Activated CD4-positive, alpha-beta memory T cell treated with anti-CD3 and anti-CD28 coated beads, Interleukin-2, amount 10 ng/mL, durations not matched to agents 7 days and 5 days (primary cell): ENCODE data around the gene SLC1A3. TPM values are rescaled to one million over a fixed set of nuclear protein-coding genes. Genes with fewer than 3 reads are reported as not detected.

Source experiments
- CTCF ChIA-PET: fragments of 350-600 bp; sonication (Branson Sonifier 250); formaldehyde crosslinking; loops from one replicate; lab custom pipeline; 2021; ENCODE audit warnings: antibody characterized with exemption, inconsistent platforms; lab: Charles Lee
- POLR2A ChIA-PET: fragments of 350-600 bp; sonication (Branson Sonifier 250); formaldehyde crosslinking; loops from one replicate; lab custom pipeline; 2021; ENCODE audit warnings: antibody characterized with exemption; lab: Charles Lee
- DNase-seq: peaks from one replicate; pipeline ENCODE4 v3.0.0-alpha.2; 2020
- H3K27ac Mint-ChIP-seq: one replicate; pipeline ENCODE4 v1.8.0; 2021; ENCODE audit warnings: mild to moderate bottlenecking, mixed read lengths
- H3K27me3 Mint-ChIP-seq: one replicate; pipeline ENCODE4 v1.8.0; 2021; ENCODE audit warnings: mixed read lengths
- H3K36me3 Mint-ChIP-seq: one replicate; pipeline ENCODE4 v1.8.0; 2021; ENCODE audit warnings: low read depth, mixed read lengths
- H3K4me1 Mint-ChIP-seq: one replicate; pipeline ENCODE4 v1.8.0; 2021; ENCODE audit warnings: mixed read lengths
- H3K4me3 Mint-ChIP-seq: one replicate; pipeline ENCODE4 v1.8.0; 2021; ENCODE audit warnings: mild to moderate bottlenecking, mixed read lengths
- H3K9me3 Mint-ChIP-seq: one replicate; pipeline ENCODE4 v1.8.0; 2021; ENCODE audit warnings: mixed read lengths
- total RNA-seq, 2 experiments: library from RNA; stranded (reverse); gene quantifications; one replicate each; pipeline ENCODE4 v1.2.3, GENCODE V29; 2021

Gene SLC1A3
- total RNA-seq, 2 experiments from 2014 or later, result not detected

DNA sequence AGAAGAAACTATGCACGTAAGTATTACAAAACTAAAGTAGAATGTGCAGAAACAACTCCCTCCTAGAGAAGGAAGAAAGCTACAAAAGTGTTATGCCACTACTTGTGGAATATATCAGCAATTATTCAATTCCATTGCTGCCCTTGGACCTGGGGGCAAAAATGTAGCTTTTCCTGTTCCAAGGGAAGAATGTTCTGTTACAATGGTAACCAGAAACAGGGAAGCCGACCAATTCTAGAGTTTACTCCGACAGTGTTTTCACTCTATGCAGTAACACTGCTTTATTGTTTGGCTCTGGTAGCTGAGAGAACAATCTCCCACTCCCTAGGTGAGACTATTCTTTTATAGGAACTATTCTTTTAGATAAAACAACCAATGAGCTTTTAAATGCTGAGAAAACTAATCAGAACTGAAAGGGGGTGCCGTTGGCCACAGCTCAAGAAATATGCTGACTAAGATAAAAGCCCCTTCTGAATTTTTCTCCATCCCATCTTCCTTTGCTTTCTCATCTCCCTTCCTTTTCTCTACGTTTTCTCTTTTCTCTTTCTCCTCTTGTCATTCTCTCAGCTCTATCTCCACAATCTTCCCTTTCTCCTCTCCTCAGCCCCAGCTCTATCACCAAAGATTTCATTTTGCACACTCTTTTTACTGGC, 54.1 kb downstream of the SLC1A3 start:
- CTCF ChIA-PET, result no interaction called here
- POLR2A ChIA-PET, result no interaction called here
- Mint-ChIP-seq H3K27me3 (peaks cover 12% of the 10 kb centered on the region), H3K4me3 (no peak overlapping the region), H3K27ac (no peak overlapping the region), H3K9me3 (no peaks in the 10 kb centered on the region), H3K4me1 (no peaks in the 10 kb centered on the region), H3K36me3 (no peaks in the 10 kb centered on the region)
- DNase-seq, result no peak

DNA sequence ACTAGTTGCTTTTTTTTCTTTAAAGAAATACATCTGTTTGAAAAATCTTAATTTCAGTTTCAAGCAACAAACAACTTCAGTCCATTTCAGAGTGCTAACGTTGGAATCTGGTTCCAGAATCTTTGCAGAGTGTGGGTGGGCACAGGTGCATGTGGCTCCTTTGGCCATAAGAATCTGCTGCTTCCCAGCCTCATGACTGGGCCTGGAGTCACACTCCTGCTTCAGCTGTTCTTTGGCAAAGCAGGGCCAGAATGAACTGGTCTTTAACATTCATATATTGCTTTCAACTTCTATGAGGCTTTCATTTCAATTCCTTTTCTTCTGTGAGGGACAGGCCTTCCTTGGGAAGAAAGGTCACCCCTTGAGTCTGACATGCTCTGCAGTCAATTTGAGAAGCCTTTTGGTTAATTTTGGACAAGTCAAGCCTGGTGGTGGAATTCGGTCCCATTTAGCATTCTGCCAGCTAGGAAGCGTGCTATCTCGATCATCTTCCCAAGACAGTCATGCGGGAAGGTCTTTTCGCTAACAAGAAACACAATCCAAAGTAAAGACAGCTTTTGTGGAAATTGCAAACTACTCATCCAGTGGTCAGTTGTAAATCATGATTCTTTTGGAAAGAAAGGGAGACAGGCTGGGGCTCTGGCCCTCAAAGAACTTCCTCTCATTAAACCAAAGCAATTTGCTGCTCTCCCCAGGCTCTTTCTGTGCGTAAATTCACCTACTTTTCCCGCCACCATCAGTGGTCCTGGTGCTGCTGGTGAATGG, 55.2 kb downstream of the SLC1A3 start:
- ChIA-PET CTCF (no interaction called here), POLR2A (no interaction called here)
- Mint-ChIP-seq H3K9me3 (no peaks in the 10 kb centered on the region), H3K4me1 (no peaks in the 10 kb centered on the region), H3K4me3 (no peak overlapping the region), H3K27ac (no peak overlapping the region), H3K36me3 (no peaks in the 10 kb centered on the region), H3K27me3 (peaks cover 15% of the 10 kb centered on the region)
- no peak for DNase-seq

DNA sequence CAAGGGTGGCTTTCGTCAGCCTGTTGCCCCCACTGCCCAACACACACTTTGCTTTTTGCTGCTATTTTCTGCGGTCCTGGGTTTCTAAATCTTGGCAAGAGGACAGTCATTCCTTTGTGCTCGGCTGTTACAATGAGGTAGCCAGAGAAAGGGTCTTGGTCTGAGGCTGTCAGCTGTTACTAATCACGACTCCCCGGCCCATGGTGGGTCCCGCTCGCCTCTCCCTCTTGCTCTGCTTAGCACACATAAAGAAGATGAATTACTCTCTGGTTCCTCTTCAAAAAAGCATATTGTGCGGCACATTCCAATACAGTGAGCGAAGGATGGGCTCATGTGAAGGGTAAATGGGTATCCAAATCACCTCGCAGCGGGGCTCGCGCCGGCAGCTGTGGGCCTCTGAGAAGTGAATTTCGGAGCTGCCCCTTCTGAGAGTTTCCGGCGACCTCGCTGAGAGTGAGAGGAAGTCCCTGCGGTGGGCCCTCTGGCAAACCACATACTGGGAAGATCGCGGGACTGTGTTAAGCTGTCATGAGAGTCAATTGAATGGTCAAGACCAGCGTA, 56.0 kb downstream of the SLC1A3 start:
- Mint-ChIP-seq H3K36me3 (no peaks in the 10 kb centered on the region), H3K27ac (no peak overlapping the region), H3K4me1 (no peaks in the 10 kb centered on the region), H3K4me3 (no peak overlapping the region), H3K27me3 (peaks cover 14% of the 10 kb centered on the region), H3K9me3 (no peaks in the 10 kb centered on the region)
- POLR2A ChIA-PET, result no interaction called here
- CTCF ChIA-PET, result no interaction called here
- DNase-seq, result no peak

DNA sequence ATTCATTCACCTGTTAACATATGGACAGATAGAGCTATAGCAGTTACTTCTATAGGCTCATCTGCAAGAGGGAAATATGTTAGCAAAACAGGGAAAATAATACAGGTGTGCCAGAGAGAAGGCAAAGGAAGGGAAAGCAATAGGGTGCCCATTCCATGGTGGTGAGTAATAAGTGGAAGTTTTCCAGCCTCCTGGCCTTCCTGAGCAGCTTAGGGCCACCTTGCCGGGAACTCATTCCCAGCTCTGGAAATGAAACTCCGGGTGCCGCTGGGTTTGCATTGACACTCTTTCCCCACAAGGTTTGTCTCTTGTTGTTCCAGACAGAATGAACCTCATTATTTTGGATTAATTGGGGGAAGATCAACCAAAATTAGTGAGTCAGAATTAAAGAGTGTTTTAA, 58.4 kb downstream of the SLC1A3 start:
- Mint-ChIP-seq H3K27me3 (peaks cover 4% of the 10 kb centered on the region), H3K4me3 (no peak overlapping the region), H3K27ac (no peak overlapping the region), H3K4me1 (no peaks in the 10 kb centered on the region), H3K36me3 (no peaks in the 10 kb centered on the region), H3K9me3 (no peaks in the 10 kb centered on the region)
- DNase-seq, result no peak
- POLR2A ChIA-PET, result no interaction called here
- CTCF ChIA-PET, result no interaction called here

DNA sequence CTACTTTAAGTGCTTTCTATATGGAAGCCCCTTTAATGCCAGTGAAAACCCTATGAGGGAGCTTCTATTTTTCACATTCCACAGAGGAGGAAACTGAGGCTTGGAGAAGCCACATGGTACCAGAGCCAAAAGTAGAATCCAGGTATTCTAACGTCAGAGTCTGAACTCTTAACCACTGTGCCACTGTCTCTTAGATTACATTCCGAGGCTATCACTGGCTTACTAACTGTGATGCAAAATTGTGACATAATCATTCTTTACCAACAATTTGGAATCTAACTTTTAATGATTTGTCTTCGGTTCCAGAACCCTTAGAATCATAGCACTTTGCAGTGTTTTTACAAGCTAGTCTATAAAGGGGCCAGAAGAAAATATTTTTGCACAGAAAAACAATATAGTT, 59.2 kb downstream of the SLC1A3 start:
- no peaks in the 10 kb centered on the region for H3K36me3 Mint-ChIP-seq
- no peak for DNase-seq
- no peak overlapping the region for H3K27ac Mint-ChIP-seq
- H3K9me3 Mint-ChIP-seq, result no peaks in the 10 kb centered on the region
- no peaks in the 10 kb centered on the region for H3K4me1 Mint-ChIP-seq
- no peak overlapping the region for H3K4me3 Mint-ChIP-seq
- ChIA-PET CTCF (no interaction called here), POLR2A (no interaction called here)
- H3K27me3 Mint-ChIP-seq, result peaks cover 4% of the 10 kb centered on the region

DNA sequence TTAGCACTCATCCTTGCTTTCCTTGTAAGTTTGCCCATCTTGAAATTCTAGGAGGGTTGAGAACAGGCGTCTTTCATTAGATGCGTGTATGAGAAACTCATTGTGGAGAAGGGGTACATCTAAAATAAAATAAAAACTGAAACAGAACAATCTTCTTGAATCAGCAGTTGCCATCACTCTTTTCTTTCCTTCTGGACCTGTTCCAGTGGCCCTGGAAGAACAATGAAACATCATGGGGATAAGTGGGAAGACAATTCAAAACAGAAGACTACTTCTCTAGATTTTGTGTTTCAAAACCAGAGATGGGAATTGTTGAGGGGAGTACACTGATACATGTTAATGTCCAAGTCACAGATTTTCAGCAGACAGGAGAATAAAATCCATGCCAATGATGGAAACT, 59.9 kb downstream of the SLC1A3 start:
- ChIA-PET CTCF (no interaction called here), POLR2A (no interaction called here)
- Mint-ChIP-seq H3K27ac (no peak overlapping the region), H3K4me1 (no peaks in the 10 kb centered on the region), H3K4me3 (no peak overlapping the region), H3K27me3 (peaks cover 4% of the 10 kb centered on the region), H3K9me3 (no peaks in the 10 kb centered on the region), H3K36me3 (no peaks in the 10 kb centered on the region)
- no peak for DNase-seq

DNA sequence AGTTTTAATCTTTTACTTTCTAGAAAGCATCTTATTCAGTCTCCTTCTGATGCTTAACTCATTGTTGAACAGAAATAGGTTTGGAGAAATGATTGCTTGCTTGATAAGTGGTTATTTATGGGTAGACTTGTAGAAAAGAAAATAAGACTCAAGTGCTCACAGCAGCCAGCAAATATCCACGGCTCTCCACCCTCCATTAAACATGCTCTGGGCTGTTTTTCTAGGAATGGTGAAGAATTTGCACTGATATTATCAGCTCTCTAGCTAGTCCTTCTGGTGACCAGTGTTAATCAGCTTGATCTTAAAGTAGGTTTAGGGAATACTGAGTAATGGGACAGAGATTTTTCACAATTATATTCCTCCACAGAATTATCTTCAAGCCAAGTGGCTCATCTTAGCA, 60.6 kb downstream of the SLC1A3 start:
- no peaks in the 10 kb centered on the region for H3K9me3 Mint-ChIP-seq

DNA sequence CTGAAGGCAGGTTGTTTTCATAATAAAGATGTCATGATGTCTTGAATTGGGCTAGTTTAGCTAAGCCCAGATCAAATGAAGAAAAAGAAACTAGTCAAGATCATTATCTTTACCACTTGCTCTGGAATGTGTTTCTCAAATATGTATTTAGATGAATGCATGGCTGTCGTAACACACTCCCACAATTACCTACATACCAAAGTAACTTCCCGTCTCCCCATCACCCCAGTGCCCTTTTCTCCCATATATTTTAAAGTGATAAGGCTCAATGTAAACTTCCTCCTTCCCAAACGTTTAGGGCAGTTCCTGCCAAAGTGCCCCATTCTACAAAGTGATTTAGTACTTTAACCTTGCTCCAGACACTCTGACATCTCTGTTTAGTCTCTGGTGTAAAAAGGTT, 61.4 kb downstream of the SLC1A3 start:
- Mint-ChIP-seq H3K36me3 (no peaks in the 10 kb centered on the region), H3K4me3 (no peak overlapping the region), H3K9me3 (no peaks in the 10 kb centered on the region), H3K4me1 (no peaks in the 10 kb centered on the region), H3K27me3 (peaks cover 4% of the 10 kb centered on the region), H3K27ac (no peak overlapping the region)
- CTCF ChIA-PET, result interaction anchor here (1.4 kb wide), 1 partner anchor 22 kb away, joined by 4 read pairs; no protein-coding TSS in a partner anchor
- POLR2A ChIA-PET, result interaction anchor here (0.6 kb wide), 1 partner anchor 89 kb away, joined by 3 read pairs; no protein-coding TSS in a partner anchor
- DNase-seq, result no peak

More for the DNA sequence above, 60.6 kb downstream of the SLC1A3 start:
- CTCF ChIA-PET, result no interaction called here
- Mint-ChIP-seq H3K36me3 (no peaks in the 10 kb centered on the region), H3K4me3 (no peak overlapping the region), H3K27ac (no peak overlapping the region), H3K27me3 (peaks cover 4% of the 10 kb centered on the region), H3K4me1 (no peaks in the 10 kb centered on the region)
- DNase-seq, result no peak
- POLR2A ChIA-PET, result no interaction called here

DNA sequence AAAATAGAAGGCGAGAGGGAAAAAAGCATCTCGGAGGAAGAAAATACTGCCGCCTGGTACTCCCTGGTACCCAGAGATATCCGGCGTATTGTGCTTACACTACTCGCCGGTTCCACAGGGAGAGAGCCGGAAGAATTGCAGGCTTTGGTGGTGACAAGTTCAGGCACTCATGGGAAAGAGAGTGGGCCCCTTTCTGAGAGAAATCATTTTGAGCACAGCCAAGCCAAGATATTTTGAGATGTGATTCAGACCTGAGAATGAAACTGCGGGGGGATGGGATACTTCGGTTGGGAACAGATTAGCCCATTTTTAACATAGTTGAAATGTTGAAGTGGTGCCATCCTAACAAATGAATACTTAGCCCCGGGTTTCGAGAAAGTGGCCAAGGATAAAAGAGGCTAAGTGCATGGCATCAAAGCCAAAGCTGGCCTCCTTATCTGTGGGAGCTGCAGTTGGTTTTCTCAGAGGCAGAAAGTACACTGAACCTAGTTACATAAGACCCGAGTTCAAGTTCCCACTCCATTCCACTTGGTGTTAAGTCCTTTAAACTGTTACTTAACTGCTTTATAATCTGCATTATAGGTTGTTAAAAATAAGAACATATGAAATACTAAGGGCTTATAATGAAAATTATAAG, 62.7 kb downstream of the SLC1A3 start:
- no peak for DNase-seq
- Mint-ChIP-seq H3K27ac (no peak overlapping the region), H3K27me3 (peaks cover 4% of the 10 kb centered on the region), H3K4me3 (no peak overlapping the region), H3K36me3 (no peaks in the 10 kb centered on the region), H3K4me1 (no peaks in the 10 kb centered on the region), H3K9me3 (no peaks in the 10 kb centered on the region)
- ChIA-PET POLR2A (no interaction called here), CTCF (interaction anchor here (0.5 to 1.4 kb wide), 2 partner anchors 21 to 91 kb away, joined by 3 to 4 read pairs; no protein-coding TSS in a partner anchor)

DNA sequence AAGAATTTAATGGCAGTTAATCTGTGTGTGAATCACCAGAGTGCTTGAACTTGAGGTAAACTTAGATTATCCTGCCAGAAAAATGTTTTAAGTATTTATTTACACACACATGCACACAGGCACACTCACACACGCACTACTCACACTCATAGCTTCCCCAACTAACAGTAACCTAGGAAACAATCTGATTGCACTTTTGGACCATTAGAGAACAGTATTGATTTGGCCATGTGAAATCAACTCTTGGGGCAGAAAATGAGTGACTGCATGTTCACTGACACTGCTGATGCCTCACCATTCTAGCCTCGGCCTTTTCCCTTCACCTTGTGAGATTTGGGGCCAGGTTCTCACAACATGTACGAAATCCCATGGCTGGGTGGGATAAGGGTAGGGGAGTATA, 64.1 kb downstream of the SLC1A3 start:
- Mint-ChIP-seq H3K27me3 (peaks cover 5% of the 10 kb centered on the region), H3K27ac (no peak overlapping the region), H3K4me1 (no peaks in the 10 kb centered on the region), H3K9me3 (no peaks in the 10 kb centered on the region), H3K36me3 (no peaks in the 10 kb centered on the region), H3K4me3 (no peak overlapping the region)
- POLR2A ChIA-PET, result no interaction called here
- CTCF ChIA-PET, result no interaction called here
- no peak for DNase-seq

DNA sequence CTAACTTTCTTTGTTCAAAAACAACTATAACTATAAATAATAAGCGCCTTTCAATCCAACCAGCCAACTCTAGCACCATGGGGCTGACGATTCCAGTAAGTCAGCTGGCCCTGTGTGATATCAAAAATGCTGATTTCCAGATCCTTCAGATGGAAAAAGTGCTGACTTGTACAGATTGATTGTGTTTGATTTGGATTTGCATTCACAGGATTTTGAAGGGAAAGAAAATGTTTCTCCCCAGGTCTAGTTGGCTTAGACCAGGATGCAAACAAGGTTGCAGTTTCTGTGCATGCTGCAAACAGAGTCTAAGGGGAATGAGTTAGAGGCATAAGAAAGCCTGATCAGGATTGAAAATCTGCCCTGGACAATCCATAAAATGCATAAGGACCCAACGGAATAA, 68.9 kb downstream of the SLC1A3 start:
- Mint-ChIP-seq H3K4me3 (no peak overlapping the region), H3K27ac (no peak overlapping the region), H3K36me3 (no peaks in the 10 kb centered on the region), H3K9me3 (no peaks in the 10 kb centered on the region), H3K4me1 (no peaks in the 10 kb centered on the region), H3K27me3 (peaks cover 14% of the 10 kb centered on the region)
- CTCF ChIA-PET, result no interaction called here
- POLR2A ChIA-PET, result no interaction called here
- DNase-seq, result no peak

DNA sequence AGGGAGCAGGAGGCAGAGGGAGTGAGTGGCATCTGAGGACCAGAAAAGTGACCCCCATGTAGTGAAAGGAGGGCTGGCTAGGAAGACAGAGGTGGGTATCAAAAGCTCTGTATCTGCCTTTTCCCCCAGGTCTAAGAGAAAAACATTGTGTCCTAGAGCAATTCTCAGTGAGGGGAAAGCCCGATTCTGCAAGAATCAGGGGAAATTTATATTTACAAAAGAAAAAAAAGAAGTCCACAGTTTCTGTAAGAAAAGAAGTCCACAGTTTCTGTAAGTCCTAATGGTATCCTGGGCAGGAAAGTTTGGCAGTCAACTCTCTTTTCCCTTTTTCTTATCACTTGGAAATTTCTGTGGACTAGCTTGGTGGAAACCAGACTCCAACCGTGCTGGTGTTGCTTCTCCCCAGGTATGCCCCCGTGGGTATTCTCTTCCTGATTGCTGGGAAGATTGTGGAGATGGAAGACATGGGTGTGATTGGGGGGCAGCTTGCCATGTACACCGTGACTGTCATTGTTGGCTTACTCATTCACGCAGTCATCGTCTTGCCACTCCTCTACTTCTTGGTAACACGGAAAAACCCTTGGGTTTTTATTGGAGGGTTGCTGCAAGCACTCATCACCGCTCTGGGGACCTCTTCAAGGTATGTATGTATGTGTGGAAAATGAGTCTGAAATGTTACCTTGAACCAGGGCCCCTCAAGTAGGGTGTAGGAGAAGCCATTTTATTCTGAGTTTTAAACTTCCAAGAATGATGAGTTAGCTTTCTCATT, 73.0 kb downstream of the SLC1A3 start:
- Mint-ChIP-seq H3K36me3 (no peaks in the 10 kb centered on the region), H3K27me3 (peaks cover 15% of the 10 kb centered on the region), H3K4me1 (no peaks in the 10 kb centered on the region), H3K4me3 (no peak overlapping the region), H3K9me3 (no peaks in the 10 kb centered on the region), H3K27ac (no peak overlapping the region)
- ChIA-PET POLR2A (no interaction called here), CTCF (interaction anchor here (1.5 kb wide), 1 partner anchor 11 kb away, joined by 3 read pairs; no protein-coding TSS in a partner anchor)
- DNase-seq, result no peak
